ENCODE data around the gene PANK1. TPM values are rescaled to one million over a fixed set of nuclear protein-coding genes. Genes with fewer than 3 reads are reported as not detected.

Gene PANK1
- total and polyA plus RNA-seq, 9 of the 15 experiments (the other 6 are each of a cell fraction or from before 2014, with no cell fraction given): 1.7 to 10.7 (median 6.5) TPM

DNA sequence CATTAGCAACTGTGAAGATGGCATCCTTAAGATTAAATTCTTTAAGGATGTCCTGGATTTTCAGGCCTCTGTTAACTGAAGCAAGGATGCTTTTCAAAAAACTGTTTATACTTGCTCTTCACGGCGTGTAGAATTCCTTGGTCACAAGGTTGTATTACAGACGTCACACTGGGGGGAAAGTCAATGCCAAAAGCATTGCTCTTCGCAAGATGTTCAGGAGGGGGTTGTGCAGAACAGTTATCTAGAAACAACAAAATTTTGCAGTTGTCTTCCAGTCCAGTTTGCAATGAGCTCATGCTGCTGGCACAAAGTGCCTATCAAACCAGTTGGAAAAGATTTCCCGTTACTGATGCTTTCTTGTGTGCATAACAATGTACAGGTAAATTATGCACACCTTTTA, 48.1 kb upstream of the PANK1 start:
- intact Hi-C loops (cut with micrococcal nuclease) (no loop called here), in situ Hi-C loops (cut with MboI) (no loop called here)
- H3K9me1 ChIP-seq (ENCODE audit: control insufficient read depth, insufficient read depth, low read length): no peaks in the 10 kb centered on the region
- 35% methylated on average over 5 of the region's 5 CpGs for WGBS (ENCODE audit: insufficient coverage, low coverage, missing lambda C conversion rate)
- no peaks in the 10 kb centered on the region for H3K4me1 ChIP-seq (replicated peaks in 1 of 2; ENCODE audit: control insufficient read depth in 2 of 2, insufficient read depth in 2 of 2, low read length in 2 of 2)
- no peaks in the 10 kb centered on the region for H3K79me2 ChIP-seq (ENCODE audit: control insufficient read depth, insufficient read depth, low read length)
- H3K36me3 ChIP-seq (ENCODE audit: control insufficient read depth, insufficient read depth, low read length): no peaks in the 10 kb centered on the region
- H3K4me3 ChIP-seq: no peak overlapping the region
- ChIA-PET POLR2A (interaction anchor here (1.6 kb wide), 1 partner anchor 8 kb away, joined by 5 read pairs; the partner anchor contains the start of gene KIF20B), CTCF (ENCODE audit: low intra/inter-chr PET ratio) (no interaction called here)
- no peak overlapping the region for H3K27ac ChIP-seq (ENCODE audit: extremely low read depth, low read depth, low read length)
- FAIRE-seq: no peak
- no TSS peak for BruUV-seq (replicated peaks)
- no peak for DNase-seq (ENCODE audit: extremely low read depth in 1 of 4, low spot score in 3 of 4)
- H2AFZ ChIP-seq (ENCODE audit: low read depth, low read length): no peak overlapping the region
- H3K27me3 ChIP-seq (ENCODE audit: control insufficient read depth in 2 of 2, insufficient read depth in 2 of 2, low read length in 2 of 2): no peaks in the 10 kb centered on the region
- no peaks in the 10 kb centered on the region for H4K20me1 ChIP-seq (replicated peaks; ENCODE audit: control insufficient read depth, insufficient read depth, low read length)
- no peak overlapping the region for H3K4me2 ChIP-seq (ENCODE audit: insufficient read depth, low read length)
- no peak overlapping the region for H3K9ac ChIP-seq (ENCODE audit: insufficient read depth in 1 of 2, low read depth in 2 of 2, low read length in 2 of 2)
- TF ChIP-seq DIDO1 (tag; IDR thresholded peaks at IDR 0.05; ENCODE audit: low read depth): no peak
- H3K9me3 ChIP-seq (replicated peaks; ENCODE audit: control insufficient read depth, insufficient read depth, low read depth, low read length): no peaks in the 10 kb centered on the region
- ATAC-seq: no peak

GRCh38 chr10:89692416-89692815, 47.4 kb upstream of the PANK1 start:
- 37% methylated on average over 4 of the region's 4 CpGs for WGBS (ENCODE audit: insufficient coverage, low coverage, missing lambda C conversion rate)
- in situ Hi-C loops (cut with MboI): no loop called here
- no peaks in the 10 kb centered on the region for H3K4me1 ChIP-seq (replicated peaks in 1 of 2; ENCODE audit: control insufficient read depth in 2 of 2, insufficient read depth in 2 of 2, low read length in 2 of 2)
- BruUV-seq (replicated peaks): no TSS peak
- no peak overlapping the region for H3K27ac ChIP-seq (ENCODE audit: extremely low read depth, low read depth, low read length)
- no peak for FAIRE-seq
- intact Hi-C loops (cut with micrococcal nuclease): no loop called here
- H3K9ac ChIP-seq (ENCODE audit: insufficient read depth in 1 of 2, low read depth in 2 of 2, low read length in 2 of 2): no peak overlapping the region
- H3K4me3 ChIP-seq: no peak overlapping the region
- CTCF ChIA-PET (ENCODE audit: low intra/inter-chr PET ratio): no interaction called here
- no peaks in the 10 kb centered on the region for H4K20me1 ChIP-seq (replicated peaks; ENCODE audit: control insufficient read depth, insufficient read depth, low read length)
- H3K27me3 ChIP-seq (ENCODE audit: control insufficient read depth in 2 of 2, insufficient read depth in 2 of 2, low read length in 2 of 2): no peaks in the 10 kb centered on the region
- POLR2A ChIA-PET: interaction anchor here (1.6 kb wide), 1 partner anchor 9 kb away, joined by 5 read pairs; the partner anchor contains the start of gene KIF20B
- no peaks in the 10 kb centered on the region for H3K9me3 ChIP-seq (replicated peaks; ENCODE audit: control insufficient read depth, insufficient read depth, low read depth, low read length)
- H3K9me1 ChIP-seq (ENCODE audit: control insufficient read depth, insufficient read depth, low read length): no peaks in the 10 kb centered on the region
- ATAC-seq: no peak
- no peaks in the 10 kb centered on the region for H3K79me2 ChIP-seq (ENCODE audit: control insufficient read depth, insufficient read depth, low read length)
- no peaks in the 10 kb centered on the region for H3K36me3 ChIP-seq (ENCODE audit: control insufficient read depth, insufficient read depth, low read length)
- DNase-seq (ENCODE audit: extremely low read depth in 1 of 4, low spot score in 3 of 4): no peak
- no peak overlapping the region for H3K4me2 ChIP-seq (ENCODE audit: insufficient read depth, low read length)
- H2AFZ ChIP-seq (ENCODE audit: low read depth, low read length): no peak overlapping the region
- no peak for TF ChIP-seq ZBTB12 (CRISPR knock-in tag; IDR thresholded peaks at IDR 0.05)
- TF ChIP-seq ZNF282 (CRISPR knock-in tag; IDR thresholded peaks at IDR 0.05): no peak
- no peak for TF ChIP-seq ZNF239 (CRISPR knock-in tag; IDR thresholded peaks at IDR 0.05)
- no peak for TF ChIP-seq ZNF699 (CRISPR knock-in tag; IDR thresholded peaks at IDR 0.05; ENCODE audit: insufficient replicate concordance)
- TF ChIP-seq ZNF445 (CRISPR knock-in tag; IDR thresholded peaks at IDR 0.05; ENCODE audit: low read depth): no peak
- no peak for TF ChIP-seq TFE3 (CRISPR knock-in tag; IDR thresholded peaks at IDR 0.05)
- no peak for TF ChIP-seq DACH1 (IDR thresholded peaks at IDR 0.05; ENCODE audit: partially characterized antibody)
- no peak for TF ChIP-seq ZNF644 (tag; IDR thresholded peaks at IDR 0.05; ENCODE audit: low read depth)
- no peak for TF ChIP-seq KDM1A (IDR thresholded peaks at IDR 0.05)
- TF ChIP-seq PHF8 (IDR thresholded peaks at IDR 0.05; ENCODE audit: borderline replicate concordance, low read length): no peak
